Gastroesophageal sphincter (tissue), 4 donors: ENCODE data around the gene CDC42EP4. TPM values are rescaled to one million over a fixed set of nuclear protein-coding genes. Genes with fewer than 3 reads are reported as not detected.

Experiments
- ATAC-seq: fragments of 150-250 bp; one replicate; pipeline ENCODE4 v1.9.1; 2016; ENCODE audit warnings: mild to moderate bottlenecking, moderate library complexity
- H3K27ac ChIP-seq, 4 donors: fragments of 200-600 bp; sonication (generic) in 3 of 4; 1 replicate in 3 of 4; 2 replicates in 1 of 4; pipeline ENCODE4 v1.5.1; 2016 to 2019
- H3K27me3 ChIP-seq: fragments of 200-600 bp; sonication (generic); one replicate; pipeline ENCODE4 v1.5.1; 2019
- H3K36me3 ChIP-seq, 2 donors: fragments of 200-600 bp; sonication (generic); one replicate each; pipeline ENCODE4 v1.5.1; 2019; ENCODE audit warnings: control low read depth in 1 of 2
- H3K4me1 ChIP-seq, 3 donors: fragments of 200-600 bp; sonication (generic); 1 replicate in 2 of 3; 2 replicates in 1 of 3; pipeline ENCODE4 v1.5.1; 2016 to 2019; ENCODE audit warnings: control low read depth in 2 of 3
- H3K4me3 ChIP-seq, 2 donors: fragments of 200-600 bp; sonication (generic); one replicate each; pipeline ENCODE4 v1.5.1; 2019; ENCODE audit warnings: mild to moderate bottlenecking in 1 of 2, moderate library complexity in 1 of 2
- H3K9me3 ChIP-seq, 3 donors: fragments of 200-600 bp; sonication (generic); one replicate each; pipeline ENCODE4 v1.5.1; 2017 to 2019; ENCODE audit warnings: control low read depth in 2 of 3
- EP300 ChIP-seq: sonication (generic); formaldehyde crosslinking; IDR thresholded peaks from one replicate; pipeline ENCODE4 v1.6.1; 2017; ENCODE audit warnings: antibody characterized with exemption, mild to moderate bottlenecking
- POLR2A ChIP-seq, 2 donors: fragments of 450-650 bp; IDR thresholded peaks; one replicate each; pipeline ENCODE4 v1.6.1; 2017; ENCODE audit warnings: antibody characterized with exemption in 2 of 2, mild to moderate bottlenecking in 2 of 2, moderate library complexity in 1 of 2
- POLR2AphosphoS5 ChIP-seq: sonication (generic); formaldehyde crosslinking; IDR thresholded peaks from one replicate; pipeline ENCODE4 v1.6.1; 2017; ENCODE audit warnings: antibody characterized with exemption
- WGBS, 2 donors: methylation state at CpG; one replicate each; pipeline ENCODE4 v1.1.5; 2018; ENCODE audit warnings: low coverage in 1 of 2; 5-methylcytosine and 5-hydroxymethylcytosine counted together
- total RNA-seq, 4 donors: library from RNA; depleted of rRNA; stranded (reverse); fragments of >200 nt; gene quantifications; one replicate each; pipeline ENCODE4 v1.1.0, GENCODE V29; 2016
- TF ChIP-seq, protein P1 (sequence below), 4 experiments: fragments of 200-600 bp in 2 of 4; fragments of 450-650 bp in 2 of 4; sonication (generic) in 1 of 4; IDR thresholded peaks; one replicate each; pipeline ENCODE4 v1.5.1; 2017 to 2019; ENCODE audit warnings: antibody characterized with exemption in 4 of 4, mild to moderate bottlenecking in 2 of 4, moderate library complexity in 2 of 4

CDC42EP4 gene
- total RNA-seq, 4 donors from 2014 or later, result 69.4 to 106 (median 73.0) TPM

DNA sequence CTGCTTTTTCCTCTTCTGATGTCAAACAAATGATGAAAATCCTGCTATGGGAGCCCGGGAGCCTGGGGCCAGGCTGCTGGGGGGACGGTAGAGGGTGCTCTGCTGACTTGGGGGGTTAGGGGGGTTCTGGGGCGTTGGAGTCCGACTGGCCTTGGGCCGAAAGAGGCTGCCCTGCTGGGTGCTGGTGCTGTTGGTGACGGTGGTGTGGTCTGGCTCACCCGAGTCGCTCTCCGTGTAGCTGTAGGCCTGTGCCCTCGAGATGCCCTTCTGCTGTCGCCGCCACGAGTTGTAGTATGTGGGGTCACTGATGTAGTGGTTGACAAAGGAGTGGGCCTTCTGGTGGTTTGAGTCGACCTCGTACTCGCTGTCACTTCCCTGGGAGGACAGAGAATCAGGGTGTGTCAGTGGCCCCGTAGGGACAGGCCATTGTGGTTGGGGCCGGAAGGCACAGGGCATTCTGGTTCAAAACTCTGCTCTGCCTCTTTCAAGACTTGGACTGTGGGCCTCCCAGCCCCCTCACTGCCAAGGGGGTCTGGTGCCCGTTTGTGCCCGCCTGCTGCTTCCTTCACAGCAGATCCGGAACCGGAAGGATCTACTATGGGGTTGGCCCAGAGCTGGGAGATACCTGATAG, 26.9 kb upstream of the CDC42EP4 start:
- no peaks in the 10 kb centered on the region for H3K9me3 ChIP-seq
- H3K36me3 ChIP-seq, result no peaks in the 10 kb centered on the region
- H3K27ac ChIP-seq, result peak overlapping the region in 3 of 4 donors; percentile 58 to 73 (median 64)
- WGBS, 2 donors, result 78 to 83% methylated on average over 6 to 7 of the region's 22 CpGs
- TF ChIP-seq, protein P1, sequence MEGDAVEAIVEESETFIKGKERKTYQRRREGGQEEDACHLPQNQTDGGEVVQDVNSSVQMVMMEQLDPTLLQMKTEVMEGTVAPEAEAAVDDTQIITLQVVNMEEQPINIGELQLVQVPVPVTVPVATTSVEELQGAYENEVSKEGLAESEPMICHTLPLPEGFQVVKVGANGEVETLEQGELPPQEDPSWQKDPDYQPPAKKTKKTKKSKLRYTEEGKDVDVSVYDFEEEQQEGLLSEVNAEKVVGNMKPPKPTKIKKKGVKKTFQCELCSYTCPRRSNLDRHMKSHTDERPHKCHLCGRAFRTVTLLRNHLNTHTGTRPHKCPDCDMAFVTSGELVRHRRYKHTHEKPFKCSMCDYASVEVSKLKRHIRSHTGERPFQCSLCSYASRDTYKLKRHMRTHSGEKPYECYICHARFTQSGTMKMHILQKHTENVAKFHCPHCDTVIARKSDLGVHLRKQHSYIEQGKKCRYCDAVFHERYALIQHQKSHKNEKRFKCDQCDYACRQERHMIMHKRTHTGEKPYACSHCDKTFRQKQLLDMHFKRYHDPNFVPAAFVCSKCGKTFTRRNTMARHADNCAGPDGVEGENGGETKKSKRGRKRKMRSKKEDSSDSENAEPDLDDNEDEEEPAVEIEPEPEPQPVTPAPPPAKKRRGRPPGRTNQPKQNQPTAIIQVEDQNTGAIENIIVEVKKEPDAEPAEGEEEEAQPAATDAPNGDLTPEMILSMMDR (IDR thresholded peaks at IDR 0.05), result no peak
- TF ChIP-seq POLR2A (IDR thresholded peaks at IDR 0.05), result no peak
- no peak for TF ChIP-seq EP300
- no peak for TF ChIP-seq POLR2AphosphoS5
- peak overlapping the region in 1 of 2 donors; percentile 26 for H3K4me3 ChIP-seq
- no peak for ATAC-seq
- H3K27me3 ChIP-seq, result no peaks in the 10 kb centered on the region
- H3K4me1 ChIP-seq, result peaks cover 0 to 61% (median 23%) of the 10 kb centered on the region in 3 donors

DNA sequence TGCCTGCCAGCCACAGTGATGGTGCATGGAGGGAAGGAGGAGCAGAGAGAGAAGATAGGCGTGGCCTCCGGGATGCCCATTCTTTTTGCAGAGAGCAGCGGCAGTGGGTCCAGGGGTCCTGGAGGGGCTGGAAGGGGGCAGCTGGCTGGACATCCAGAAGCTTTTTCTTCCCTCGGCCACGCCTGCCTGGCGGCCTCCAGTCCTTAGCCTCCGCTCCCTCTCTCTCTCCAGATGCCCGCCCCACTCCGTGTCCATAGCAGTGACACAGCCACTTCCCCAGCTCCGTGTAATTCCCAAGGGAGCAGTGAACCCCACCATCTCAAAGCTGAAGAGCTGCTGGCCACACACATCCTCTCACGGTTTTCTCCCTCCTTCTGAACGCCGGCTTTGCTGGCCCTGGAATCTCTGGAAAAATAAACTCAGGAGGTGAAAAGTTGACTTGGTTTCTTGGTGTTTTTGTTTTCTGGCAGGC, 26.3 kb upstream of the CDC42EP4 start:
- H3K36me3 ChIP-seq, result no peaks in the 10 kb centered on the region
- H3K27ac ChIP-seq, result peak overlapping the region in 3 of 4 donors; percentile 58 to 73 (median 64)
- H3K4me1 ChIP-seq, result peaks cover 0 to 55% (median 18%) of the 10 kb centered on the region in 3 donors
- peak overlapping the region in 1 of 2 donors; percentile 26 for H3K4me3 ChIP-seq
- TF ChIP-seq EP300 (no peak), POLR2AphosphoS5 (peak; percentile 13)
- no peaks in the 10 kb centered on the region for H3K9me3 ChIP-seq
- H3K27me3 ChIP-seq, result no peaks in the 10 kb centered on the region
- 22 to 31% methylated on average over 5 to 10 of the region's 13 CpGs for WGBS, 2 donors
- ATAC-seq, result no peak

DNA sequence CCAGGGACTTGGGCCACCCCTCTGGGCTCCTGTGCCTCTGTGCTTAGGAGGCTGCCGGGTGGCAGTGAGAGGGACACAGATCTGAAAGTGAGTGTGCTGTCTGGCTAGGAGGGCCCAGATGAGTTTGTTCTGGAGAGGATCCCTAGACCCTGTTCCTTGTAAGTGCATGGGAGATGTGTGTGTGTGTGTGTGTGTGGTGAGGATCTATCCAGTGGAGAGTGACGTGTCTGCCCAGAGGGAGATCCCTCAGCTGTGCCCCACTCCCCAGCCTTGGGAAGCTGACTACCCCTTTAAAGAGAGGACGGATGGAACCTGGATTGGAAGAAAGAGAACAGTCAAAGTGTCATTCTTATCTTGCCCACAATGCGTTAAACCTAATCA, 25.5 kb upstream of the CDC42EP4 start:
- Histone ChIP-seq H3K36me3 (no peaks in the 10 kb centered on the region), H3K4me3 (no peak overlapping the region), H3K27ac (peak overlapping the region in 3 of 4 donors; percentile 18 to 73 (median 64)), H3K9me3 (no peaks in the 10 kb centered on the region), H3K27me3 (no peaks in the 10 kb centered on the region), H3K4me1 (peaks cover 0 to 47% (median 10%) of the 10 kb centered on the region in 3 donors)
- TF ChIP-seq EP300 (no peak), POLR2AphosphoS5 (no peak)
- ATAC-seq, result no peak
- 52% methylated on average over 3 of the region's 4 CpGs; no CpG with 5 or more reads in 1 of the 2 donors for WGBS, 2 donors

DNA sequence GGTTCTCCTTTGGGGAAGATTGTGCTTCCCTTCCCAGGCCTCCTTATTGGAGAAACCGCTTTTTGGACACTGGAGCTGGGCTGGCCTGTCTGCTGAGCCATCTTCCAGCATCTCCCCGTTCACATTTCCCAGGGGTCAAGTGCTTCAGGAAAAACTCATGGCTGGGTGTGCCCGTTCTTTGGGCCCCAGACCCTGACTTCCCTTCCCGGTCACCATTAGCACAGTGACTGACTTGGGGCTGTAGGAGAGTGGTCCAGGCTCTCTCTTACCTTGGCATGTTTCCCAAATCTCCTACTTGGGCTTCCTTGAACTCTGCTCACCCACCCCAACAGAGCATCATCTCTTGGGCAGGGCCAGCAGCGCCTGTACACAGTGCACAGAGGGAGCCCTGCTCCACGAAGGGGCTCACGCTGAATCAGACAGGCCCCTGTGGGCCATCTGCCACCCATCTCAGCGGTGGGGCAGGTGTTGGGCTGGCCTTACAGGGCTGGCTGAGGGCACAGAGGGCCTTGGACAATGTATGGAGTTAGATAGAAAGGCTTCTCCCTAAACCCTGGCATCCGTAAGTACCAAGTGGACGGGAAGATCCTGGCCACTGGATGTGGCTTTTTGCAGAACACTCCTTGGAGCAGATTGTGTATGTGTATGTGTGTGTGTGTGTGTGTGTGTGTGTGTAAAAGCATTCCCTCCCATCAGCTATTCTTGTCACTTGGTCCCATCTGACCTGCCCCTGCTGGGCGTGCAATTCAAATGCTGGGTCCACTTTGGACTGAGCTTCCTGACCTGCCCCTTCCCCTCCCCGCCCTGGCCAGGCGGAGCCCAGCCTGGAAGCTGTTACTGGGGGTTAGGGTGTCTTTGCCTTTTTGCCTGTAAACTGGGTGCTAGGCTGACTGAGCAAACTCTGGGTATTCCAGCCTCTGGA, 24.9 kb upstream of the CDC42EP4 start:
- ATAC-seq, result no peak
- Histone ChIP-seq H3K27me3 (no peaks in the 10 kb centered on the region), H3K9me3 (no peaks in the 10 kb centered on the region), H3K36me3 (no peaks in the 10 kb centered on the region), H3K4me3 (no peak overlapping the region), H3K4me1 (peaks cover 0 to 41% (median 5%) of the 10 kb centered on the region in 3 donors), H3K27ac (peak overlapping the region in 3 of 4 donors; percentile 18 to 73 (median 64))
- 50 to 83% methylated on average over 2 to 4 of the region's 13 CpGs for WGBS, 2 donors
- TF ChIP-seq, protein P1 (IDR thresholded peaks at IDR 0.05), result no peak
- TF ChIP-seq POLR2A (IDR thresholded peaks at IDR 0.05), result no peak
- TF ChIP-seq POLR2AphosphoS5, result no peak
- no peak for TF ChIP-seq EP300

DNA sequence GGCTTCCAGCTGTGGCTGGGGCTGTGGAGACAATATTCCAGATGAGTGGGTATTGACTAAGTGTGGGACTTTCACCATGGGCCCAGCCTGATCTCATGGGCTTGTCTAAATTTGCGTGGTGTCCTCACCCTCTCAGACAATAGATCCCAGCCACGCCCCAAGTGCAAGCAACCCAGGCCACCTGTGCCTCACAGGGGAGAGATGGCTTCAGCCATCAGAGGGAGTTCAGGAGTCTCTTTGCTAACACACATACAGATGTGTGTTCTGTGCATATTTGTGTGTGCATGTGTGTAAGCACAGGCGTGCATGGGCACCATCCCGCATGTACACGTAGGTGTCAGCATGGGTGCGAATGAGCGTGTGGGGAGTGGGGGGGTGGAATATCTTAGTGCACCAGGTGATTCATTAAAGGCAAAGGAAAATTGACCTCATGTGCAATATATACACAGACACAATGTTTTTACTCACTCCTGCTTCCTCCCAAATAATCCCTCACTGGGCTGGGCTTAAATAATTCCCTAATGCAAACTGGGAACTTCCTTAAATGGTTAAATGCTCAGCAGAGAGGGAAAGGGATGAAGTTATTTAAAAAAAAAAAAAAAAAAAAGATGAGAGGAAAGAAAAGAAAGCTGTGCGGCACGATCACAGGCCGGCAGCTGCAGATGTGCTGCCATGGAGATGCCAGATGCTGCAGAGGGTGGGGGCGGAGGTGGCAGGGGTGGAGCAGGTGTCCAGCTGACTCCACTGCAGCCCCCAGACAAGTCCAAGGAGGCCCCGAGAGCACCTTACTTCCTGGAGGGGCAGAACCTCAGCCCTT, 24.0 kb upstream of the CDC42EP4 start:
- WGBS, 2 donors, result 80 to 87% methylated on average over 9 of the region's 12 CpGs
- H3K27ac ChIP-seq, result peak overlapping the region in 2 of 4 donors; percentile 18 to 41
- ATAC-seq, result no peak

More for the DNA sequence above, 24.0 kb upstream of the CDC42EP4 start:
- peaks cover 0 to 32% (median 4%) of the 10 kb centered on the region in 3 donors for H3K4me1 ChIP-seq
- H3K36me3 ChIP-seq, result no peaks in the 10 kb centered on the region
- no peak overlapping the region for H3K4me3 ChIP-seq
- no peaks in the 10 kb centered on the region for H3K27me3 ChIP-seq
- H3K9me3 ChIP-seq, result no peaks in the 10 kb centered on the region
- TF ChIP-seq, protein P1 (IDR thresholded peaks at IDR 0.05), result no peak
- no peak for TF ChIP-seq EP300
- TF ChIP-seq POLR2AphosphoS5, result no peak
- TF ChIP-seq POLR2A (IDR thresholded peaks at IDR 0.05), result no peak
